NOMO-1 treated with DMSO at 0.1 percent for 48 hours (cell line): ENCODE results near the gene MEP1B.

Experiments
- DNase-seq: peaks from one replicate; lab custom pipeline; 2025; ENCODE audit not compliant: unreplicated experiment; lab: John Stamatoyannopoulos, UW

Gene MEP1B

DNA sequence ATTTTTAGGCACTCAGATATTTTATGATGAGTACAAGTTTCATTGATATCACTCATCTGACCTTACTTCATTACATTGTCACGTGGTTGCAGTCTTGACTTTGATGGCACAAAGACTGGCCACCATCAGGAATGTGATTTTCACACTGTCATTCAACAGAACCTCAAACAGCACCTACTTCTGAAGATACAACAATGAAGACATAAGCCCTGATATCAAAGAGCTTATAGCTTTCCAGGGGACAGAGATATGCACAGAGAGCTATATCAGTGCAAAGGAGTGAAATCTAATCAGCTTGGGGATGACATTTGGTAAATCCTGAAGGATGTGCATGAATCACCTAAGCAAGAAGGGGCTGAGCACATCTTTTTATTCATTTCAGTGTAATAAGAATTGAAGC is 72.3 kb downstream of the MEP1B start:
- no peak for DNase-seq

DNA sequence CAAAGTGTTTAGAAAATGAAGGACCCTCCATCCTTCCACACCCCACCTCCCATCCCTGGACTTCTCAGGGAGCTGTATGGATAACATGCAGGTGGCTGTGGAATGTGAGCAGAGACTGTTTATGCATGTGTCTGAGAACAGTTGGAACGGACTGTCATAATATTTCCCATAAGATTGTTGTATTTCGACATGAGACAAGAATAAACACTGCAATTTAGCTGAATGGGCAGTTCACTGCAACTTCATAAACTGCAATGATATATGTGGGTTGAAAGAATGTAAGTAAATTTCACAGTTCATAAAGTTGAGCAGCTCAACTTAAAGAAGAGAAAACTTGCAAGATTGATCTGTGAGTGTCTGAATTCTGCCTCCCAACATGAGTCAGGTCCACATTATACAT is 74.6 kb downstream of the MEP1B start:
- DNase-seq = no peak

DNA sequence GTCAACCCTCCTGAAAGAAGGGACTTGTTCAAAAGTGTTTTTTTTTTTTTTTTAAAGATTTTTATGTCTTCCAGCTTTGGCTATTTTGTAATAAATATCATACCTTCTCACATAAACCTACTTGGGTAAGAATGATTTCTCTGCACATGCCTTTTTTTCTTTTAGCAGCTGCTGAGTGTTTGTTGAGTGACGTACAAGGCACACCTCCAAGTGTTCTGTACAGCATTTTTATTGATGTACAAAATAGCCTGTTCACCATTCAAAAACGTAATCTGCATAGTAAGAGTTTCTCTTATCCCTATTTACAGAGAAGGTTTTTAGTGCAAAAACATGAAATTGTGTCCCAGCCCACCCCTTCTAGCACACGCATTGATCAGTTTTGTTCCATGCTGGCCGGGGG is 77.6 kb downstream of the MEP1B start:
- no peak for DNase-seq
